Parathyroid adenoma (tissue), 2 donors: ENCODE measurements around the gene COASY.
A peak's percentile ranks its signal among the peaks of the same experiment; 100 is the strongest.

Experiments
- H2AFZ ChIP-seq: fragments of 300-600 bp; sonication (generic); one replicate; pipeline ENCODE4 v1.7.0; 2017; ENCODE audit warnings: antibody characterized with exemption, mild to moderate bottlenecking
- H3K27ac ChIP-seq: fragments of 300-600 bp; sonication (generic); one replicate; pipeline ENCODE4 v1.7.0; 2017
- H3K27me3 ChIP-seq: fragments of 300-600 bp; sonication (generic); one replicate; pipeline ENCODE4 v1.7.0; 2017; ENCODE audit warnings: low read length; ENCODE audit not compliant: control insufficient read depth, insufficient read depth
- H3K36me3 ChIP-seq: fragments of 300-600 bp; sonication (generic); one replicate; pipeline ENCODE4 v1.7.0; 2017; ENCODE audit warnings: low read length; ENCODE audit not compliant: control insufficient read depth, insufficient read depth
- H3K4me1 ChIP-seq: fragments of 300-600 bp; sonication (generic); one replicate; pipeline ENCODE4 v1.7.0; 2017; ENCODE audit warnings: control low read depth
- H3K4me2 ChIP-seq: fragments of 300-600 bp; sonication (generic); one replicate; pipeline ENCODE4 v1.7.0; 2017; ENCODE audit warnings: low read length
- H3K4me3 ChIP-seq: fragments of 300-600 bp; sonication (generic); one replicate; pipeline ENCODE4 v1.7.0; 2017; ENCODE audit warnings: low read depth, low read length
- H3K79me2 ChIP-seq: fragments of 300-600 bp; sonication (generic); one replicate; pipeline ENCODE4 v1.7.0; 2017; ENCODE audit warnings: control low read depth
- H3K9ac ChIP-seq: fragments of 300-600 bp; sonication (generic); one replicate; pipeline ENCODE4 v1.7.0; 2017; ENCODE audit warnings: mild to moderate bottlenecking
- H3K9me3 ChIP-seq: fragments of 300-600 bp; sonication (generic); one replicate; pipeline ENCODE4 v1.7.0; 2017; ENCODE audit warnings: low read length; ENCODE audit not compliant: control insufficient read depth
- CTCF ChIP-seq: fragments of 300-600 bp; sonication (generic); IDR thresholded peaks from one replicate; pipeline ENCODE4 v1.7.0; 2017; ENCODE audit warnings: antibody characterized with exemption, mild to moderate bottlenecking
- donor health status: primary hyperparathyroidism.

The COASY gene

GRCh38 chr17:42564815-42565522 is 3.0 kb downstream of the COASY start:
- TF ChIP-seq CTCF: no peak
- no peaks in the 10 kb centered on the region for H3K9me3 ChIP-seq
- no peaks in the 10 kb centered on the region for H3K27me3 ChIP-seq
- no peak overlapping the region for H3K4me3 ChIP-seq
- H3K27ac ChIP-seq: no peak overlapping the region
- no peak overlapping the region for H2AFZ ChIP-seq
- no peak overlapping the region for H3K9ac ChIP-seq
- no peaks in the 10 kb centered on the region for H3K36me3 ChIP-seq
- peaks cover 24% of the 10 kb centered on the region for H3K4me1 ChIP-seq
- no peak overlapping the region for H3K4me2 ChIP-seq
- H3K79me2 ChIP-seq: peaks cover 29% of the 10 kb centered on the region

GRCh38 chr17:42565523-42566214 is 3.7 kb downstream of the COASY start:
- H2AFZ ChIP-seq: no peak overlapping the region
- H3K27ac ChIP-seq: peak overlapping the region; percentile 87

GRCh38 chr17:42566215-42566882 is 4.4 kb downstream of the COASY start:
- H3K79me2 ChIP-seq: peaks cover 29% of the 10 kb centered on the region
- H3K9me3 ChIP-seq: no peaks in the 10 kb centered on the region
- H2AFZ ChIP-seq: peak overlapping the region; percentile 96
- H3K36me3 ChIP-seq: no peaks in the 10 kb centered on the region
- H3K4me2 ChIP-seq: peak overlapping the region; percentile 98
- H3K27me3 ChIP-seq: no peaks in the 10 kb centered on the region
- peak overlapping the region; percentile 72 for H3K9ac ChIP-seq
- H3K4me3 ChIP-seq: peak overlapping the region; percentile 80
- TF ChIP-seq CTCF: no peak
- H3K27ac ChIP-seq: peak overlapping the region; percentile 87
- peaks cover 24% of the 10 kb centered on the region for H3K4me1 ChIP-seq

More at GRCh38 chr17:42565523-42566214, 3.7 kb downstream of the COASY start:
- H3K27me3 ChIP-seq: no peaks in the 10 kb centered on the region
- no peaks in the 10 kb centered on the region for H3K36me3 ChIP-seq
- peaks cover 29% of the 10 kb centered on the region for H3K79me2 ChIP-seq
- no peak overlapping the region for H3K4me3 ChIP-seq
- H3K9ac ChIP-seq: no peak overlapping the region
- H3K4me2 ChIP-seq: peak overlapping the region; percentile 98
- TF ChIP-seq CTCF: no peak
- no peaks in the 10 kb centered on the region for H3K9me3 ChIP-seq
- peaks cover 24% of the 10 kb centered on the region for H3K4me1 ChIP-seq

GRCh38 chr17:42566883-42567573 is 5.1 kb downstream of the COASY start, which contains the start of gene MLX:
MLX (plus strand) TSS chr17:42567100; CDS start chr17:42567125, 25 bp downstream.
- Histone ChIP-seq H3K4me2 (peak within 1 kb of the TSS; percentile 98), H3K27ac (peak within 1 kb of the TSS; percentile 87), H3K4me3 (peak within 1 kb of the TSS; percentile 80), H2AFZ (peak within 1 kb of the TSS; percentile 96), H3K4me1 (peaks cover 24% of the 10 kb centered on the region), H3K9ac (peak within 1 kb of the TSS; percentile 72), H3K79me2 (peaks cover 28% of the 10 kb centered on the region), H3K36me3 (no peaks in the 10 kb centered on the region), H3K27me3 (no peaks in the 10 kb centered on the region), H3K9me3 (no peaks in the 10 kb centered on the region)
- TF ChIP-seq CTCF: no peak
